ENCODE measurements around the gene GMDS. TPM values are rescaled to one million over a fixed set of nuclear protein-coding genes. Genes with fewer than 3 reads are reported as not detected.
A peak's percentile ranks its signal among the peaks of the same experiment; 100 is the strongest.

The GMDS gene
- total and polyA plus RNA-seq, 2 of the 13 experiments (the other 11 are each of a cell fraction or from before 2014, with no cell fraction given): 64.4 to 112 TPM

- no peak for TF ChIP-seq NFAT5 (CRISPR knock-in tag; IDR thresholded peaks at IDR 0.05)
- no peak for TF ChIP-seq HMGA1 (CRISPR knock-in tag; conservative IDR thresholded peaks at IDR 0.05)
- no peak for TF ChIP-seq NR3C1 (CRISPR knock-in tag; IDR thresholded peaks at IDR 0.05)
- no peak for TF ChIP-seq TEF (CRISPR knock-in tag; IDR thresholded peaks at IDR 0.05)
- no peak for TF ChIP-seq THYN1 (CRISPR knock-in tag; IDR thresholded peaks at IDR 0.05; ENCODE audit: borderline replicate concordance, low read depth)
- TF ChIP-seq ZNF766 (CRISPR knock-in tag; IDR thresholded peaks at IDR 0.05; ENCODE audit: borderline replicate concordance): no peak
- no peak for TF ChIP-seq NFRKB (IDR thresholded peaks at IDR 0.05)
- TF ChIP-seq ZBTB33 (CRISPR knock-in tag; IDR thresholded peaks at IDR 0.05): no peak
- no peak for TF ChIP-seq NCOR1 (IDR thresholded peaks at IDR 0.05; ENCODE audit: borderline replicate concordance, low read length)
- TF ChIP-seq PHB2 (IDR thresholded peaks at IDR 0.05; ENCODE audit: partially characterized antibody): no peak
- no peak for TF ChIP-seq NR2F1 (CRISPR knock-in tag; IDR thresholded peaks at IDR 0.05)
- TF ChIP-seq SMARCE1 (IDR thresholded peaks at IDR 0.05; ENCODE audit: borderline replicate concordance): no peak
- TF ChIP-seq KAT8 (CRISPR knock-in tag; IDR thresholded peaks at IDR 0.05): no peak
- no peak for TF ChIP-seq KDM1A (CRISPR knock-in tag; IDR thresholded peaks at IDR 0.05)
- TF ChIP-seq HOXD1 (CRISPR knock-in tag; IDR thresholded peaks at IDR 0.05): no peak
- no peak for TF ChIP-seq ZNF468 (CRISPR knock-in tag; IDR thresholded peaks at IDR 0.05)
- no peak for TF ChIP-seq SMAD9 (CRISPR knock-in tag; IDR thresholded peaks at IDR 0.05)
- peak; percentile 14; the same call in 1 of the 2 replicates for TF ChIP-seq FOXO1 (CRISPR knock-in tag; IDR thresholded peaks at IDR 0.05)
- TF ChIP-seq ATF6 (CRISPR knock-in tag; conservative IDR thresholded peaks at IDR 0.05): no peak
- peak; percentile 29; the same call in 1 of the 2 replicates for TF ChIP-seq RARA (CRISPR knock-in tag; IDR thresholded peaks at IDR 0.05)
- TF ChIP-seq ELF3 (CRISPR knock-in tag; IDR thresholded peaks at IDR 0.05): peak; percentile 53; the same call in 1 of the 2 replicates
- peak; percentile 96; the same call in 1 of the 2 replicates for TF ChIP-seq ZFP1 (CRISPR knock-in tag; IDR thresholded peaks at IDR 0.05)
Observed at GRCh38 chr6:1607516-1608221, 637.7 kb downstream of the GMDS start (continued).
